IPS DF 6.9 (cell line): ENCODE data around the gene COL4A2.
"Not testable (repeated sequence)": the region's sequence is repeated elsewhere in the genome, so short reads cannot be mapped to it uniquely, and the experiment has no call there.

Experiments
- DNase-seq: peaks from one replicate; pipeline ENCODE4 v3.0.0-alpha.2; 2013; ENCODE audit warnings: low read depth, low spot score
- H3K27ac ChIP-seq: one replicate; pipeline ENCODE4 v1.5.1; 2013; ENCODE audit warnings: low read length, control low read depth
- H3K27me3 ChIP-seq: 2 replicates; pipeline ENCODE4 v1.6.1; 2013; ENCODE audit warnings: mild to moderate bottlenecking, low read length; ENCODE audit not compliant: control insufficient read depth, insufficient read depth
- H3K36me3 ChIP-seq: 2 replicates; pipeline ENCODE4 v1.6.1; 2013; ENCODE audit warnings: low read length; ENCODE audit not compliant: control insufficient read depth, insufficient read depth
- H3K4me1 ChIP-seq: 2 replicates; pipeline ENCODE4 v1.6.1; 2013; ENCODE audit warnings: low read length; ENCODE audit not compliant: control insufficient read depth, insufficient read depth
- H3K4me3 ChIP-seq: 2 replicates; pipeline ENCODE4 v1.5.1; 2013; ENCODE audit warnings: mild to moderate bottlenecking, low read length
- H3K9me3 ChIP-seq: 2 replicates; pipeline ENCODE4 v1.6.1; 2013; ENCODE audit warnings: low read length, inconsistent platforms; ENCODE audit not compliant: control insufficient read depth, insufficient read depth
- WGBS: extraction: QIAGEN DNeasy Blood & Tissue Kit; methylation state at CpG from one replicate; pipeline ENCODE4 v1.1.7; 2013; ENCODE audit warnings: mixed read lengths, missing lambda C conversion rate; ENCODE audit not compliant: insufficient read length, insufficient coverage; 5-methylcytosine and 5-hydroxymethylcytosine counted together

The COL4A2 gene

GRCh38 chr13:110523838-110524540 is 216.9 kb downstream of the COL4A2 start:
- WGBS = no CpG with 5 or more reads among the region's 17 CpGs
- Histone ChIP-seq H3K27me3 (no peaks in the 10 kb centered on the region), H3K4me1 (peaks cover 2% of the 10 kb centered on the region; the same call in 1 of the 2 replicates), H3K27ac (no peak overlapping the region), H3K9me3 (no peaks in the 10 kb centered on the region), H3K36me3 (no peaks in the 10 kb centered on the region), H3K4me3 (no peak overlapping the region)
- no peak for DNase-seq

- Histone ChIP-seq H3K4me1 (peaks cover 2% of the 10 kb centered on the region; the same call in 1 of the 2 replicates), H3K4me3 (no peak overlapping the region), H3K9me3 (no peaks in the 10 kb centered on the region), H3K36me3 (no peaks in the 10 kb centered on the region), H3K27me3 (no peaks in the 10 kb centered on the region), H3K27ac (no peak overlapping the region)
- WGBS = no CpG with 5 or more reads among the region's 21 CpGs
- DNase-seq = no peak
Observed at GRCh38 chr13:110524541-110525257, 217.6 kb downstream of the COL4A2 start.

GRCh38 chr13:110525328-110526319 is 218.5 kb downstream of the COL4A2 start:
- Histone ChIP-seq H3K4me1 (peaks cover 2% of the 10 kb centered on the region; the same call in 1 of the 2 replicates), H3K9me3 (no peaks in the 10 kb centered on the region), H3K36me3 (no peaks in the 10 kb centered on the region), H3K27me3 (no peaks in the 10 kb centered on the region), H3K4me3 (no peak overlapping the region), H3K27ac (no peak overlapping the region)
- no peak for DNase-seq
- WGBS = no CpG with 5 or more reads among the region's 25 CpGs

GRCh38 chr13:110528371-110528770 is 221.3 kb downstream of the COL4A2 start:
- Histone ChIP-seq H3K27ac (no peak overlapping the region), H3K9me3 (no peaks in the 10 kb centered on the region), H3K27me3 (no peaks in the 10 kb centered on the region), H3K4me3 (no peak overlapping the region), H3K36me3 (no peaks in the 10 kb centered on the region), H3K4me1 (peaks cover 3% of the 10 kb centered on the region)
- WGBS = no CpG with 5 or more reads among the region's 5 CpGs
- DNase-seq = no peak

GRCh38 chr13:110528911-110529310 is 221.8 kb downstream of the COL4A2 start:
- Histone ChIP-seq H3K27me3 (no peaks in the 10 kb centered on the region), H3K36me3 (no peaks in the 10 kb centered on the region), H3K9me3 (no peaks in the 10 kb centered on the region), H3K4me3 (no peak overlapping the region), H3K27ac (no peak overlapping the region), H3K4me1 (peaks cover 5% of the 10 kb centered on the region)
- no peak for DNase-seq
- WGBS = no CpG with 5 or more reads among the region's 6 CpGs

- Histone ChIP-seq H3K9me3 (no peaks in the 10 kb centered on the region), H3K4me1 (peaks cover 6% of the 10 kb centered on the region), H3K4me3 (no peak overlapping the region), H3K27me3 (no peaks in the 10 kb centered on the region), H3K27ac (no peak overlapping the region), H3K36me3 (no peaks in the 10 kb centered on the region)
- DNase-seq = no peak
- WGBS = no CpG with 5 or more reads among the region's 23 CpGs
Observed at GRCh38 chr13:110529522-110530311, 222.6 kb downstream of the COL4A2 start.

GRCh38 chr13:110531100-110531499 is 224.0 kb downstream of the COL4A2 start:
- no peaks in the 10 kb centered on the region for H3K36me3 ChIP-seq
- no peaks in the 10 kb centered on the region for H3K9me3 ChIP-seq
- no peak overlapping the region for H3K4me3 ChIP-seq
- H3K4me1 ChIP-seq = peaks cover 6% of the 10 kb centered on the region
- DNase-seq = no peak
- no peaks in the 10 kb centered on the region for H3K27me3 ChIP-seq
- WGBS = no CpG with 5 or more reads among the region's 7 CpGs
- no peak overlapping the region for H3K27ac ChIP-seq

- Histone ChIP-seq H3K9me3 (no peaks in the 10 kb centered on the region), H3K27ac (no peak overlapping the region), H3K4me3 (no peak overlapping the region), H3K4me1 (peaks cover 6% of the 10 kb centered on the region), H3K36me3 (no peaks in the 10 kb centered on the region), H3K27me3 (no peaks in the 10 kb centered on the region)
- no CpG with 5 or more reads among the region's 9 CpGs for WGBS
- DNase-seq = no peak
Observed at GRCh38 chr13:110531671-110532083, 224.6 kb downstream of the COL4A2 start.

- not testable (repeated sequence) for H3K4me1 ChIP-seq, DNase-seq, H3K4me3 ChIP-seq, H3K36me3 ChIP-seq, H3K27ac ChIP-seq, H3K9me3 ChIP-seq, H3K27me3 ChIP-seq
- no CpG with 5 or more reads among the region's 2 CpGs for WGBS
Observed at GRCh38 chr13:110532258-110532657, 225.2 kb downstream of the COL4A2 start.
